HG03520 (cell line): Measurements from ENCODE around the gene BRI3.

Source experiments
- ATAC-seq: cut with Tn5 transposase; IDR thresholded peaks from one replicate; pipeline ENCODE4 v1.9.1; 2021; ENCODE audit warnings: mild to moderate bottlenecking, moderate library complexity; ENCODE audit not compliant: unreplicated experiment

BRI3 gene

DNA sequence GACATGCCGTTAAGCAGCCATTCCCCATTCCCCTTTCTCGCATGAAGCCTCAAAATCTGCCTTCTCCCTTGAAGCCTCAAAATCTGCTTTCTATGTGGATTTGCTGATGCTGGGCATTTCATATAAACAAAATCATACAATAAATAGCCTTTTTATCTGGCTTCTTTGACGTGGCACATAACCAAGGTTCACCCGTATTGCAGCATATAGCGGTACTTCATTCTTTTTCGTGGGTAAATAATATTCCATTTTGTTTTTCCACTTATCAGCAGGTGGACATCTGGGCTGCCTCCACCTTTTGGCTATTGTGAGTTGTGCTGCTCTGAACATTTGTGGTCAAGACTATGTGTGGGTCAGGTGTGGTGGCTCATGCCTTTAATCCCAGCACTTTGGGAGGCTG is 57.0 kb downstream of the BRI3 start:
- no peak for ATAC-seq

- ATAC-seq: no peak
Measured at GRCh38 chr7:98339043-98339442, 57.6 kb downstream of the BRI3 start.

- ATAC-seq: no peak
Measured at GRCh38 chr7:98341106-98341505, 59.6 kb downstream of the BRI3 start.
